HuH-7.5 (cell line): ENCODE data around the gene TAS2R60.
"Not testable (repeated sequence)": the region's sequence is repeated elsewhere in the genome, so short reads cannot be mapped to it uniquely, and the experiment has no call there.

Source experiments
- DNase-seq: peaks from one replicate; pipeline ENCODE4 v3.0.0; 2011; ENCODE audit warnings: low spot score

Gene TAS2R60

DNA sequence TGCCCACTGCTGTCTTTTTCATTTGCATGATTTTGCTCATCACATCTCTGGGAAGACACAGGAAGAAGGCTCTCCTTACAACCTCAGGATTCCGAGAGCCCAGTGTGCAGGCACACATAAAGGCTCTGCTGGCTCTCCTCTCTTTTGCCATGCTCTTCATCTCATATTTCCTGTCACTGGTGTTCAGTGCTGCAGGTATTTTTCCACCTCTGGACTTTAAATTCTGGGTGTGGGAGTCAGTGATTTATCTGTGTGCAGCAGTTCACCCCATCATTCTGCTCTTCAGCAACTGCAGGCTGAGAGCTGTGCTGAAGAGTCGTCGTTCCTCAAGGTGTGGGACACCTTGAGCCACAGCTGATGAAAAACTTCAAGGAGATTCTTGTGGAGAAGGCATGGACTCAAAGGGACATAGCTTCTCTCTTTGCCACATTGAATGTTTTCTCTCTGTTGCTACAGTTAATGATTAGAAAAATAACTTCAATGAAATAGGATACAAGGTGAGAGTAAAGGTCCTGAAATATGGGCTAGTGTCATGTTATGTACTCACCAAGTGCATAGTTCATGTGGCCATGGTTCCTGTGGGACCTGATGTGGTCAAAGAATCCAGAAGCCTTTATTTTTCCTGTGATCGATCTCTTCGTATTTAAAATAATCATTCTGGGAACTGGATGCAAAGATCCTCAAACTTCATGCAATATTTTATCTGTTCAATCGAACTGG lies 970 bp downstream of the TAS2R60 start:
- DNase-seq: no peak

DNA sequence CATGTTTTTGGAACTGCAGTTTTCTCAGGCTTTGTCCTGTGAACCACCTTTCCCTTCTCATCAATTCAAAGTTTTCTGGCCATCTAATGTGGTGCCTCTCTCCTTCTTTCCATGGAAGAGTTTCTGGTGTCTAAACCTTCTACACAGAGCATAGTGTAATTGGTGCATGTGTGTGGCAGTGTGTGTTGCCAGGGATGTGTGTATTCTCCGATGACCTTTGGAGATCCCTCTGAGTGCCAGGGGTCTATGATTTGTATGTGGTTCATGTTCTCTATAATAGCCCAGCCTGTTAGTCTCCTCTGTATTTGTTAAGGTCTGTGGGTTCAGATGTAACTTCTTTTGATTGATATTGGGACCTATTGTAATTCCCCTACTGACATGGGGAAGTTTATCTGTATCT lies 1.5 kb downstream of the TAS2R60 start:
- DNase-seq: no peak

DNA sequence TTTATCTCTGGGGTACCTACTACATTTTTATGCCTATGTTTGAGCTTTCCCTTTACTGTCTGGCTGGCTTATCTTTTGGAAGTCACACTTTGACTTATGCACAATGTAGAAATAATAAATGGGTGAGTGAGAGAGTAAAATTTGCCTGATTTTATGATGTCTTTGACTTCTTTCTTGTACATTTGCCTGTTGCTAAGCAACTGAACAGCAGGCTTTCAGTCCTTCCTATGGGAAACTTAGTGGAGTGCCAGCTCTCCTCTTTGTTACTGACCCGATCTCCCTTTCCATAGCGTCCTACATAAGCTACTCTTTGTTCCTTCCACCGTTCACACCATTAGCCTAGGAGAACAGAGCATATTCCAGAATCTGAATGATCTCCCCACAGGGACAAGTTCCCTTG lies 4.2 kb downstream of the TAS2R60 start:
- no peak for DNase-seq

DNA sequence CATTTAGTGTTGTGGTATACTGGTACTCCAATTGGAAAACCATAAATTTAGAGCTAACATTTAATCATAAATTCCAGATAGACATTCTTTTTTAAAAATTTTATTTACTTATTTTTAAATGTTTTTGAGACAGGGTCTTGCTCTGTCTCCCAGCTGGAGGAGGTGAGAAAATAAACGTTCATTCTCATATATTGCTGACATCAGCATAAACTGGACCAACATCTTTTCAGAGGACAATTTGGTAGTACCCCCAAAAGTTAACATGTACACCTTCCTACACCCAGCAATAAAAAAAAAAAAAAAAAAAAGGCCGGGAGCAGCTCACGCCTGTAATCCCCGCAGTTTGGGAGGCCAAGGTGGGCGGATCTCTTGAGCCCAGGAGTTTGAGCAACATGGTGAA lies 5.2 kb downstream of the TAS2R60 start:
- no peak for DNase-seq

DNA sequence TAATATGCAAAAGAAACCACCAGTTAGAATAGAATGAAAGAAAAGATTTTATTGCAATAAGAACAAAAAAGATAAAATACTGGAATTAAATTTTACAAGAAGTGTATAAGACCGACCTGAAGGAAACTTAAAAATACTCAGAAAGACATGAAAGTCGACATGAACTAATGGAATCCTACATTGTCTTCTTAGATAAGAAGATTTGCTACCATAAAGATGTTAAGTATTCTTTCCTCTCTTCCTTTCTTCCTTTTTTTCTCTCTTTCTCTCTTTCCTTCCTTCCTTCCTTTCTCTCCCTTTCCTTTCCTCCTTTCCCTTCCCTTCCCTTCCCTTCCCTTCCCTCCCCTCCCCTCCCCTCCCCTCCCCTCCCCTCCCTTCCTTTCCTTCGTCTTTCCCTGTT lies 6.5 kb downstream of the TAS2R60 start:
- DNase-seq: no peak

DNA sequence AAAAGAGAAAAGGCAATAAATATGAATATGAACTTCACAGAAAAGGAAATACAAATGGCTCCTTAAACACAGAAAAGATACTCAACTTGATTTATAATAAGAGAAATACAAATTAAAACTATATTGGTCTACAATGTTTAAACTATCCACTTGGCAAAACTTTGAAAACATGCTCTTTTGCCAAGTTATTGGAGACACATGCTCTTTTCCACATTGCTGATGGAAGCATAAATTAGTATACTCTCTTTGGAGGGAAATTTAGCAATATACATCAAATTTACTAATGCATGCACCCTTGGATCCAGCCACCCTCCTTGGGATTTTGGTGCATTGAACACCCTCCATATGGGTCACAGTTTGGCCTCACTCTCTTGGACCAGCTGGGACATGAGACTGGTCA lies 7.9 kb downstream of the TAS2R60 start:
- DNase-seq: no peak

DNA sequence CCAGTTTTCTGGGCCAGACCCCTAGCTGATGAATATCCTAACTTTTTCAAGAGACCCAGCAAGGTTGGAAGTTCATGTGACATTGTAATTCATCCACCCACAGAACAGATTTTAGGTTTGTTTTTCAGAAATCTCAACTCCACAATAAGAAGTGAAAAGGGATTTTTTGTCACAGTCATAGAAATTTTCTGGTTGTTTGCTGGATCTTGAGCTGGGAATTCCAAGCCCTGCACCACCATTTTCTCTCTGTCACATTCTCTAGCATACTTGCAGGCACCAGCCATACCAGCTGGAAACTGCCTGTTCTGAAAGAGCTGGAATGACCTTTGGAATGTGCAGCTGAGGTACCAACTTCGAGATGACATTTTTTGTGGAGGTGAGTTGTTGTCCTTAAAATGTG lies 8.5 kb downstream of the TAS2R60 start:
- no peak for DNase-seq

DNA sequence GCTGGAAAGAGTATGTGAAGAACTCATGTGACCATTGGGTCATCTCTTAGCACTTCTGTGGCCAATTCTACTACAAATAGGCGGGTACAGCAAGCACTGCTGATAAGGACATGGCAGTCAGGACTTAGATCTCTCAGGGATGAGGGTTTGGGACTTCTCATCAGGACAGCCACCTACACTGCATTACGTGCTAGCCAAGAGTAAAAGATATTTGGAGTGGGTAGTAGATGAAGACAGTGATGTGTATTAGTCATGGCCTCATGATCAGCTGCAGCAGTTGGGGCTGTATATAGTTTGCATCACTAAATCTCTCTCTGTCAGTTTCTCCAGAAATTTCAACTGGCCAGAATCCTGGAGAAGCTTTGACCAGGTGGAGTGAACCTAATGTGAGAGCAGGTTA lies 9.2 kb downstream of the TAS2R60 start:
- no peak for DNase-seq

DNA sequence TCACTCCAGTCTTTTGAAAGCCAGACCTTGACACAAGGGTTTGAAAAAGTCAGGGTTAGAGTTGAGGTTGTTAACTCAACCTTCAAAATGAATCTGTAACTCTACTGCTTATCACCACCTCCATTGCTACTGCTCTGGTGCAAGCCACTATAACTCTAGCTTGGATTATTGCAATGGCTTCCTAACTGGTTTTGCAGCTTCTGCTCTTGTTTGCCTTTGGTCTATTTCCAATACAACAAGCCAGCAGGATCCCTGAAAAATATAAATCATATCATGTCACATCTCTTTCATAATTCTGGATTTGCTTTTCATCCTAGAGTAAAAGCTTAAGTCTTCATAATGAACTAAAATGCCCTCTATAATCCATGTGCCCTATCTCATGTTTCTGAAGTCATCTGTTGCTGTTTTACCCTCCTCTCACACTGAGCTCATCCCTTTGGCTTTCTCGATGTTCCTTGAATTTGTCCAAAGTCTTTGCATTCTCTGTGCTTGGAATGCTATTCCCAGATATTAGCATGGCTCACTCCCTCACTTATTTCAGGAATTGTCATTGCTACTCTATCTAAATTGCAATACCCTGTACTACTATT lies 10.9 kb downstream of the TAS2R60 start:
- no peak for DNase-seq

DNA sequence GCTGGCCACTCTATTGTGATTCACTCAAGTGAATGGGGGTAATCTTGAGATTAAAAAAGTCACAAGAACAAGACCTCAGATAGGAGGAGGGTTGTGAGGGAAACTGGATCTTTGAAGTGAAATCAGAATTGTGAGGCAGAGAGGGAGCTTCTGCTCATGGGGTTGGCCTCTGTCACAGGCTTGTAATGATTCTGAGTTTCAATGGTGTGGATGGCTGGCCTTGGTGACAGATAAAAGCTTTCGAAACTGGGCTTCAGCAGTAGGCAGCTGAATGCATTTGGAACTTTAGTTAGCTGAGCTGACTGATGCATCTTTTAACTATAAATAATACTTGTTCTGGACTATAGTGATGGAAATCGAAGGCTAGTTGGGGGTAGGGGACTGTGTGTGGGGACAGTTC lies 12.2 kb downstream of the TAS2R60 start:
- DNase-seq: no peak

DNA sequence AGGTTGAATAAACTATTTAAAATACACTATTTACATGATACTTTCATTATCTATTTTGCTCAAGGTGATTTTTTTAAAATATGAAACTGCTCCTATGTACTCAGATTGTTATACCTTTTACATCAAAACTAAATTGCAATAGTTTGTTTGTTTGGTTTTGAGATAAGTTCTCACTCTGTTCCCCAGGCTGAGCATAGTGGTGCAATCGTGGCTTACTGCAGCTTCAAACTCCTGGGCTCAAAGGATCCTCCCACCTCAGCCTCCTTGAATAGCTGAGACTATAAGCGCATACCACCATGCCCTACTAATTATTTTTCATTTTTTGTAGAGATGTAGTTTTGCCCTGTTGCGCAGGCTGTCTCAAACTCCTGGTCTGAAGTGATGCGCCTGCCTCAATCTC lies 12.7 kb downstream of the TAS2R60 start:
- no peak for DNase-seq

DNA sequence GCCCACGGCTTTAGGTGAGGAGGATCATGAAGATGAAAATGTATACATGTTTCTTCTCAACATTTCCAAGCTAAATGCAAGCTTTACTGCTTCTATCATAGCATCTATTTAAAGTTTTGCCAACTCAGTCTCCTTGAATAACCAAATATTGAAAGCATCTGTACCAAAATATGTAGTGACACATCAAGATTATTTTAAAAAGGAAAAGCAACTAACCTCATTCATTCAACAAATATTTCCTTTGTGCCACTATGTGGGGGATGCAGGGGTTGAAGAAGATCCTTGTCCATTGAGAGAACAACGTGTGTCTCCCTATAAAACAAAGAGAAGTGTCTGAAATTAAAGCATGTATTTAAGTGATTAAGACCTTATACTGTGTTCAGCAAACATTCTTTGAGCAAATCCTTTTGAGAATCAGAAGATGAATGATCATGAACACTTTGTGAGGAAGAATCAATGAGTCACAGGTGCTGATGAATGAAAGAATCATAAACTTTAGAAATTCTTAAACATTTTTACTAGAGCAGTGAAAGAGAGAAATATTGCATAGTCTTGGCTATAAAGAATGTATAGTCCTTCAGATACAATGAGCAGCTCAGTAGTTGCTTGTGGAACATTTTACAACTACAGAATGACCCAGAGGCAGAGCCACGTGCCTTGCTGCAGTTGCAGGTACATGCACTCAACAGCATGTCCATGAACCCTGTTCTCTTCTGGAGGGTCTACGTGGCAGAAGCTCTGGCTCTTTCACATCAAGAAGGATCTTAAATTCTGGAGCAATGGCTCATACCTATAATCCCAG lies 13.9 kb downstream of the TAS2R60 start:
- DNase-seq: no peak

DNA sequence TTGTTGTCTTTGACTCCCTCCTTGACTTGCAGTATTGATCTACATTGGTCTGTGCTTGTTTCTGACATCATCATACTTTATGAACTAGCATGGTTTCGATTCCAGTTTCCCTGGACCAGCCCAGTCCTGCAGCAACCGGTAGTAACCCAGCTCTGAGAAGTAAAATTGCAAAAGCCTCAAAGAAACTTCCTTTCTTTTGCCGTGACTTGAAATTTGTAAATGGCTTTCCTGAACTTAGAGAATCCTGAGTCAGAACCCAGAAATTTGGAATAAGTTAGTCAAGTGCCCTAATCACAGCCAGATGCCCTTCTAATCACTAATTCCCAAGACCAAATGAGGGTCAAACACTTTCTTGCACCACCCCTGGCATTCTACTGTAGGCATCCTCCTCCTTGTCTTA lies 15.0 kb downstream of the TAS2R60 start:
- DNase-seq: no peak

DNA sequence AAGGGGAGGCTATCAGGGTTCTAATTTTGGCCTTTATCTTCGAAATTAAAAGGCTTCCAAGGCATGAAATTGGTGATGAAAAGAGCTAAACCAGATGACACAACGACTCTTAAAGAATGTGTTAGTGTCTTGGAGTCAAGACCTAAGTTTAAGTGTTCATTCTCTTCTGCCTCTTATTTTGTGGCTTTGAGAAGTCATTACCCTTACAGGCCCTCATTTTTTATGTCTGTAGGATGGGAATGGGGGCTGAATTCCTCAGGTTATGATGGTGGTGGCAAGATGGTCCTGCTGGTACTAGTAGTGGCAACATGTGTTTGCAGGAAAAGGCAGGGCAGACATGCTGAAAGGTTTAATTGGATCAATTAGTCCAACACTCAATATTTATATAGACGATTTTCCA lies 15.4 kb downstream of the TAS2R60 start:
- no peak for DNase-seq

DNA sequence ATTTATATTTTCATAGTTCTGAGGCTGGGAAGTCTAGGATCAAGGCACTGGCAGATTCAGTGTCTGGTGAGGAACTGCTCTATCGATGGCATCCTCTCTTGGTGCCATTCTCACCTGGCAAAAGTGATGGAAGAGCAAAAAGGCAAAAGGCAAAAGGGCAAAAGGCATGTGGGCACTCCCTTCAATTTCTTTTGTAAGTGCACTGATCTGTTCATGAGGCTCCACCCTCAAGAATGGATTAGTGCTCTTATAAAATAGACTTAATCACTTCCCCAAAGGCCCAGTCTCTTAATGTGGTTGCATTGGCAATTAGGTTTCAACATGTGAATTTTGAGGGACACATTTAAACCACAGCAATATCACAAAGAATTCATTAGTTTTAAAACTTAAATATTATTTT lies 16.1 kb downstream of the TAS2R60 start:
- DNase-seq: no peak

DNA sequence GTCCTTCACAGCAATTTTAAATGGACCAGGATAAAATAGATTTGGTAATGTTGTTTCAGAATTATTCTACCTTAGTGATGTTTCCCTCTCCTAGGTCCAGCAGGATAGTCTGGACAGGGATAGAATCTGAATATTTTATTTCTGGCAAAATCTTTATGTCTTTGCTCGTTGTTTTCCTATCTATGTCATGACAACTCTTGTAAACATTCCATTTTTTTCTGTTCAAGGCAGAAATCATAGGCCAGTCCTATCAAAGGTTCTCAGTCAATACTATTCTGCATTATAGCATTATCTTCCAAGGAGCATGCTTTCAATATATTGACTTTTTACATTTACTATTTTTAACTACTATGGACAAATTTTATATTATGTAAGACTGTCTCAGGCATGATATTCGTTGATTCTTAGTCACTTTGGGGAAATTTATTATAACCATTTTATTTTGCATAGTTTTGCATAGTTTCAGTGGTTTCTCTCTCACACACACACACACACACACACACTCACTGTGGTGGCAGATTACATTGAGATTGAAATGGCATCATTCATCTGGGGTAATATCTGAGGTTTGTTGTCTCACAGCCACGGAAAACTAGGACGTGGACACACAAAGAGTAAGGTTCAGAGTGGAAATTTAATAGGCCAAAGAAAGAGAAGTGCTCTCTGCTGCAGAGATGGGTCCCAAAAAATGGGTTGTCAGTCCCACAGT lies 17.2 kb downstream of the TAS2R60 start:
- no peak for DNase-seq

DNA sequence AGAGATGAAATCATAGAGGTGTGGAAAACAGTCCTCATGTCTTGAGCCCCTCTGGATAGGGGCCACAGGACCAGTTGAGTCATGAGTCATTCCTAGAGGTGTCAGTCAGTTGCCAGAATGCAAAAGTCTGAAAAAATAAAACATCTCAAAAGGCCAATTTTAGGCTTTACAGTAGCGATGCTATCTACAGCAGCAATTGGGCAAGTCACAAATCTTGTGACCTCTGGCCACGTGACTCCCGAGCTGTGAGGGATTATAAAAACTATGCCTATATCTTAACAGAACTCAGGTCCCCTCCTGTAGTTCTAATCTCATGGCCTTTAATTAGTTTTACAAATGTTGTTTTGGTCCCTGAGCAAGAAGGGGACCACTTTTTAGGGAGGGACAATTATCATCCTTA lies 18.8 kb downstream of the TAS2R60 start:
- no peak for DNase-seq

DNA sequence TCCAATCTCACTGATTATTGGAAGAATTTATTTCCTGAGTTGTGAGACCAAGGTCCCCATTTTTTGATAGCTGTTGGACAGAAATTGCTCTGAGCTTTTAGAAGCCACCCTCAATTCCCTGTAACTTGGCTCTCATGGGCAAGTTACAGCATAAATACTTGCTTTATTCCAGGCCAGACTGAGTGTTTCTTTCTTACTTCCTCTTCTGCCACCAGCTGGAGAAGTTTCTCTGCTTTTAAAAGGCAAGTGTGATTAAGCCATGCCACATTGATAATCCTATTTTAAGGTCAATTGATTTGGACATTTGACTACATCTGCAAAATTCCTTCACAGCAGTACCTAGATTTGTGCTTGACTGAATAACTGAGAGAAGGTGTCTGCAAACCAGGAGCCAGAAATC lies 20.3 kb downstream of the TAS2R60 start:
- no peak for DNase-seq

DNA sequence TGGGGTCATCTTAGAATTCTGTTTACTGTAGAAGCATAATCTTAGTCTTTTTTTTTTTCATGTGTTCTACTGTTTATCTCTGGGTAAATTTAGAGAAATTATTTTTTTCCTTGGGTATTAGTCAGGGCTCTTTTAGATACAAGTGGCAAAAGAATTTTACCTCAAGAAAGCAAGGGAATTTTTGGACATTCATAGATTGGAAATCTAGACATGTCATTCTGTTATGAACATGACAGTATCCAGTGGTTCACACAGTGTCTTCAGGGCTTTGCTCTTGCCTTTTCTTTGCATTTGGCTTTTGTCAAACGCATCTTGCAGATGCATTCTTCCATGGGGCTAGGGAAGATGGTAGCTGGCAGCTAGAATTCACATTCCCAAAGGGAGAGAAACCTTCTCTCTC lies 20.7 kb downstream of the TAS2R60 start:
- DNase-seq: no peak

DNA sequence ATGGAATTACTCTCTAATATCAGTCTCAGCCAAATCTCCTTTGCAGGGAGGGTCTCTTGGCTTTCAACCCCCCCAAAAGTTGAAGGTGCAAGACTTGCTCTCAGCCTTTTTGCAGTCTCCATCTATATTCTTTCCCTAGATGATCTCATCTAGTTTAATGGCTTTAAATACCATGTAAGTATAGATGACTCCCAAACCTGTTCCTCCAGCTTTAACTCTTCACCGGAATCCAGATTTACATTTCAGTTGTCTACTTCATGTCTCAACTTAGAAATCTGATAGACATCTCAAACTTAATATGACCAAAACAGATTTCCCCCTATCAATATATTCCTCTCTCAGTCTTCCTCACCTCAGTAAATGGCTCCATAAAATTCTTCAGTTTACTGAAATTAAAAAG lies 24.5 kb downstream of the TAS2R60 start:
- DNase-seq: no peak

DNA sequence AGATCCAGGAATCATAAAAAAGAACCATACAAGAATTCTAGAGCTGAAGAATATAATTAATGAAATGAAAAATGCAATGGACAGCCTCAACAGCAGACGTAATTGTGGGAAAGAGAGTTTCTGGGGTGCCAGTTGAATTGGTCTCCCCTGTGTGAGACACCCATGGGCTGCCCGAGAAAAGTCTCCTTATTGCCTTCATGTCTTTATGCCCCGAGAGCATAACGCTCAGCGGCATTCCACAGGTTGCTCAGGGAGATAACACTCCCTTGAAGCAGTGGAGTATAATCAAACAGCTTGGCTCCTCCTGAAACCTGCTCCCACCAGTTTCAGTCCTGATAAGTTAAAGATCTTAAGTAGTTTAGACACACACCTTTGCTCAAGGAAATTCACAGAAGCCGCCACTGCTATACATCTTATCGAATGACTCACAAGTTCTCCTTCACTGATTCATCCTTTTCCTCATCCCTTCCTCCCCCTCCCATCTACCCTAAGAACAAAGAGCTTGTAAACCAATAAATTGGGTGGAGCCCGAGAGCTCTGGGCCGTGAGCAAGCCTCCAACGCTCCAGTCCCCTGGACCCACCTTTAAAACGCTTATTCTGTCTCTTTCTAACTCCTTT lies 28.9 kb downstream of the TAS2R60 start:
- not testable (repeated sequence) for DNase-seq

DNA sequence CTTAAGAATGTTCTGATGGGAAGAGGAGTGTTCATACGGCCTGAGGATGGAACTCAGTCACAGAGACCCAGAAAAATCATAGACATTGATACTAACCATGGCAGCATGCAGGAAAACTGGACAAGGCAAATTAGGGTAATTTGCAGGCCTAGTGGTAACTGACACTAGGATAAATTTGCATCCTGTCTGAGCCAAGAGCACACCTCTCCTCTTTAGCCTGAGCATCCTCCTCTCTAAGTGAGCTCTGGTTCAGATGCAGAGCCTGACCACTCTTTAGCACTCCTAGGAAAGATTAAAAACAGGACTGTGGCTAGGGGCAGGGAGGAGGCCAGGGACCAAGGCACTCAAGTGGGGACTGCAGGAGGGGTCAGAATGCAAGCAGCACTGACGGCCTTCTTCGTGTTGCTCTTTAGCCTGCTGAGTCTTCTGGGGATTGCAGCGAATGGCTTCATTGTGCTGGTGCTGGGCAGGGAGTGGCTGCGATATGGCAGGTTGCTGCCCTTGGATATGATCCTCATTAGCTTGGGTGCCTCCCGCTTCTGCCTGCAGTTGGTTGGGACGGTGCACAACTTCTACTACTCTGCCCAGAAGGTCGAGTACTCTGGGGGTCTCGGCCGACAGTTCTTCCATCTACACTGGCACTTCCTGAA lies 34.4 kb downstream of the TAS2R60 start, which contains the start of gene TAS2R41:
TSS of gene TAS2R41 (plus strand) at position 373 of the 650 bp plus-strand sequence. CDS start at position 373, 0 bp downstream.
- no peak for DNase-seq
